ENCODE results near the gene MBNL1. TPM values are rescaled to one million over a fixed set of nuclear protein-coding genes. Genes with fewer than 3 reads are reported as not detected.

Gene MBNL1
- total and polyA plus RNA-seq, 2 of the 13 experiments (the other 11 are each of a cell fraction or from before 2014, with no cell fraction given): 27.1 to 55.4 TPM

GRCh38 chr3:152268555-152269055 is at the start of gene MBNL1 (continued):
- peak; percentile 32; the same call in 1 of the 2 replicates for TF ChIP-seq PRDM15 (CRISPR knock-in tag; IDR thresholded peaks at IDR 0.05)
- TF ChIP-seq ZNF207 (IDR thresholded peaks at IDR 0.05; ENCODE audit: borderline replicate concordance): no peak
- TF ChIP-seq ZNF512B (CRISPR knock-in tag; IDR thresholded peaks at IDR 0.05; ENCODE audit: borderline replicate concordance): 0 out of 2 replicates have a peak, but pooled peaks have one; percentile 71
- TF ChIP-seq ELK4 (CRISPR knock-in tag; IDR thresholded peaks at IDR 0.05; ENCODE audit: borderline replicate concordance): 0 out of 2 replicates have a peak, but pooled peaks have one; percentile 47
- no peak; the same call in 1 of the 2 replicates for TF ChIP-seq ZXDC (CRISPR knock-in tag; IDR thresholded peaks at IDR 0.05)
- no peak for TF ChIP-seq ZNF510 (CRISPR knock-in tag; IDR thresholded peaks at IDR 0.05; ENCODE audit: low read depth)
- TF ChIP-seq CREB1 (IDR thresholded peaks at IDR 0.05): no peak
- no peak for TF ChIP-seq CREB1 (CRISPR knock-in tag; IDR thresholded peaks at IDR 0.05)
- TF ChIP-seq ARID5B (CRISPR knock-in tag; IDR thresholded peaks at IDR 0.05): peak; percentile 48; the same call in 1 of the 2 replicates
- TF ChIP-seq NFYC (CRISPR knock-in tag; IDR thresholded peaks at IDR 0.05): peak; percentile 32; the same call in 1 of the 2 replicates
- no peak for TF ChIP-seq PAX8 (CRISPR knock-in tag; IDR thresholded peaks at IDR 0.05; ENCODE audit: borderline replicate concordance)
- TF ChIP-seq ZNF788 (CRISPR knock-in tag; IDR thresholded peaks at IDR 0.05; ENCODE audit: borderline replicate concordance): no peak
- TF ChIP-seq THYN1 (CRISPR knock-in tag; IDR thresholded peaks at IDR 0.05; ENCODE audit: borderline replicate concordance, low read depth): no peak
- no peak for TF ChIP-seq SIX1 (CRISPR knock-in tag; IDR thresholded peaks at IDR 0.05; ENCODE audit: borderline replicate concordance)
